NCI-H128 (cell line): Measurements from ENCODE around the gene ALDH1B1.
"Not testable (repeated sequence)": the region's sequence is repeated elsewhere in the genome, so short reads cannot be mapped to it uniquely, and the experiment has no call there.

Experiments
- DNase-seq: peaks from one replicate; lab custom pipeline; 2025; ENCODE audit not compliant: unreplicated experiment; lab: John Stamatoyannopoulos, UW

Gene ALDH1B1

GRCh38 chr9:38385896-38386295 is 6.6 kb upstream of the ALDH1B1 start:
- DNase-seq = no peak

GRCh38 chr9:38386319-38386895 is 6.1 kb upstream of the ALDH1B1 start:
- DNase-seq = no peak

GRCh38 chr9:38387066-38387465 is 5.4 kb upstream of the ALDH1B1 start:
- DNase-seq = no peak

GRCh38 chr9:38387751-38388150 is 4.8 kb upstream of the ALDH1B1 start:
- DNase-seq = no peak

- DNase-seq = no peak
Measured at GRCh38 chr9:38388283-38389223, 3.9 kb upstream of the ALDH1B1 start.

GRCh38 chr9:38389313-38389712 is 3.2 kb upstream of the ALDH1B1 start:
- DNase-seq = no peak

GRCh38 chr9:38390442-38390841 is 2.1 kb upstream of the ALDH1B1 start:
- no peak for DNase-seq

GRCh38 chr9:38390851-38391250 is 1.7 kb upstream of the ALDH1B1 start:
- DNase-seq = no peak

- no peak for DNase-seq
Measured at GRCh38 chr9:38391278-38392118, 1.0 kb upstream of the ALDH1B1 start.

- DNase-seq = no peak
Measured at GRCh38 chr9:38393128-38393796, 760 bp downstream of the ALDH1B1 start.

- no peak for DNase-seq
Measured at GRCh38 chr9:38394416-38394815, 1.9 kb downstream of the ALDH1B1 start.

GRCh38 chr9:38395653-38396370 is 3.3 kb downstream of the ALDH1B1 start:
- no peak for DNase-seq

GRCh38 chr9:38396371-38396671 is 3.8 kb downstream of the ALDH1B1 start:
- DNase-seq = no peak

GRCh38 chr9:38399191-38399590 is 6.7 kb downstream of the ALDH1B1 start:
- not testable (repeated sequence) for DNase-seq

GRCh38 chr9:38401994-38402393 is 9.5 kb downstream of the ALDH1B1 start:
- no peak for DNase-seq

GRCh38 chr9:38404314-38404713 is 11.8 kb downstream of the ALDH1B1 start:
- DNase-seq = no peak

GRCh38 chr9:38405785-38406184 is 13.3 kb downstream of the ALDH1B1 start:
- DNase-seq = no peak

- no peak for DNase-seq
Measured at GRCh38 chr9:38406476-38407186, 14.1 kb downstream of the ALDH1B1 start.

GRCh38 chr9:38408719-38409118 is 16.2 kb downstream of the ALDH1B1 start:
- DNase-seq = no peak

GRCh38 chr9:38412751-38413150 is 20.2 kb downstream of the ALDH1B1 start:
- no peak for DNase-seq
